Measurements from ENCODE around the gene KRT80.

Gene KRT80

DNA sequence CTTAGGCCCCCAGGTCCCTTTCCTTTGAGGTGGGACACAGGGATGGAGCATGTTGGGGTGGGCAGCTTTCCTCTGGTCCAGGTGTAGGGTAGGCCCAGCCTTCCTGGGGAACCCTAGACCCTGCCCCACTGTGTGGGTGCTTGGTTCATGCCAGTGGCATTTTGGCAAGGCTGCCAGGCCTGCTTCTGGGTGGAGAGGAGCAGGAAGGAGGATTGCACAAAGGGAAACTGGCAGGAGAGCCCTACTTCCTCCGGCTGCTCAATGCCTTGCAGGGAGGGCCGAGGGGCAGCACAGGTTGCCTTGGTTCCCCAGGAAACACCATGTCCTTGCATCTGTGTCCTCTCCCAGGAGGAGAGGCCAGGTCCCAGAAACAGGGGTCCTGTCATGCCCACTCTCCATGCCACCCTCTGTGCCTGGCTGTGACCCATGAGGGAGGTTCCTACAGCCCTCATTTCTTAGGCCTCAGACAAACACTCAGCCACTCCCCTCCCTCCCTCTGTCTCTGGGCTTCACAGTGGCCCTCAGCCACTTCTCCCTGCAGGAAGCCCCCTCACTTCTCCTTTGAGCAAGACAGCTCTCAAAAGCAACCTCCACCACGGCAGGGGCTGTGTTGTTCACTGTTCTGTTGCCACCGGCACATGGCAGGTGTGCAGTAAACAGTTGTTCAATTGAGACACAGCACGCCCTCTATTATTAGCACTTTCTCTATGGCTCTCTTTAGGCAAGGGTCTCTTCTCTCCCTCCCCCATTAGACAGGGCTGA, 6.8 kb upstream of the KRT80 start:
- no peak for DNase-seq (ENCODE audit: low read depth)

DNA sequence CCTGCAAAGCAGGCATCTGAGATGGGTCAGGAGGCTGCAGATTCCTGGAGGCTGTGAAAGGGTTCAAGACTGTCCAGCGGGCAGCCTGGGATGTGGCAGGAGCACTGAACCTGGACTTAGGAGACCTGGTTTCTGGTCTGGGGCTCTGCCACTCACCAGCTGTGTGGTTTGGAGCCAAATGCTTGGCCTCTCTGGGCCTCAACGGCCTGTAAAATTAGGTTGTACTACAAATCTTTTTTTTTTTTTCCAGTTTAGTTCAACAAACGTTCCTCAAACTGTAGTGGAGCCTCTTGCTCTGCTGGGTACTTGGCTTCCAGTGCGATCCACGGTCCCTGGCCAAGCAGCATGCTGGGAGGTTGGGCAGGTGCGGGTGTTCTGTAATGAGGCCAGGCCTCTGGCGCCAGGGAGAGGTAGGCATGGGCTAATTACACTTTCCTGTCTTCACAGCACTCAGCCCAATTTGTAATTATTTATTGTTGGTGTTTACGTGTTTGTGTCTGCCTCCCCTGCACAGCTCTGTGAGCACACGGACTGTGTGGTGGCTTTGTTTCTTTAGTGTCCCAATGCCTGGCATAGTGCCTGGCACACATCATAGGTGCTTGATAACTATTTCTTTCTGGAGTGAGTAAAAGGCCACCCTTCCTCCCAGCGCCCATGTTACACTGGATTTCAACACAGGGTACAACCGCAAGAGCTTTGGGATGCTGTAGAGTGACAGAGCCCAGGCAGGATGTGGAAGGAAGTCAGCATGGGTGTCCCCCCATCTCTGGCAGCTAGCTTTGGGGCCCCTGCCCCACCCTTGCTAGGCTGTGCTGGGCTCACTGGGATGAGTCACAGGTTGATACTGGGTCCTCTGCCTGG, 5.8 kb upstream of the KRT80 start:
- DNase-seq (ENCODE audit: low read depth) = no peak

DNA sequence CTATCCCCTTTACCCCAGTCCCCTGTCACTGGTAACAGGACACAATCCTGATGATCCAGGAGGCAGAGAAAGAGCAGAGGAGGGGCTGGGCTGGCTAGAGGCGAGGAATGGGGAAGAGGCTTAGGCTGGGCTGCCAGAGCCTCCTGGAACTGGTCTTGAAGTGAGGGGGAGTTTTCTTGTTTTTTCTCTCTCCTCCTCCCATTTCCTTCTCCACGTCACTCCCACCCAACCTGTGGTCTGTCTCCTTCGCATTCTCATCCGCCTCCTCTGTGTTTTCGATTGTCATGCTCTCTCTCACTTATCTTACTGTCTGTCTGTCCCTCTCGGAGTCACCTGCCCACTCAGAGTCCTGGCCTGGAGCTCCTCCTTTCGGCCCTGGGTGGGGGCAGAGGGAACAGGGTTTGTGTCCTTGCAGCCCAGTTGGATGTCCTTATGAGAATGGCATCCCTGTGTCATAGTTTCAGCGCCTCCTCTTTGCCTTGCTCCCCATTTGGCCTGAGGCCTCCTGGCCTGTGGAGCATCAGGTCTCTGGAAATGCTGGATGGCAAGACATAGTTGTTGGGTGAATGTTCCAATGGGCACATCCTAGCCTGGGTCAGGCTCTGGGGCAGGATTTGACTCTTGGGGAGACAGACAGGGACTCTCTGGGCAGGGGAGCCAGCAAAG, 3.4 kb upstream of the KRT80 start:
- DNase-seq (ENCODE audit: low read depth) = no peak

DNA sequence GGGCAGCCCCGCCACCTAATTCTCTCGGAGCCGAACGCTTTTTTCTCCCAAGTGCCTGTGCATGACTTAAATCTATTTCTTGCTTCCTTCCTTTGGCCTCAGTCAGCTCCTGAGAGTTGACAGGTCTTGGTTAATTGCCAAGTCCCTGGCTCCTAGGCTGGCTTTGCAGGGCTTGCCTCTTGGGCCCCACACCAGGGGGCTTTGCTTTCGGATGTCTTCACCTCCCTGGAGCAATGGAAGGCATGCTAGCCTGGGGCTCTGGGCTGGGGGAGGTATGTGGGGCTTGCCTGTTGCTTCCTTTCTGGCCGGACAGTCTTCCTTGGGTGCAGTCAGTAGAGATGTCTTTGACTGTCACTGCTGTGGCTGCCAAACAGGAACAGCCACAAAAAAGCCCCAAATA, 2.2 kb upstream of the KRT80 start:
- DNase-seq (ENCODE audit: low read depth) = no peak

DNA sequence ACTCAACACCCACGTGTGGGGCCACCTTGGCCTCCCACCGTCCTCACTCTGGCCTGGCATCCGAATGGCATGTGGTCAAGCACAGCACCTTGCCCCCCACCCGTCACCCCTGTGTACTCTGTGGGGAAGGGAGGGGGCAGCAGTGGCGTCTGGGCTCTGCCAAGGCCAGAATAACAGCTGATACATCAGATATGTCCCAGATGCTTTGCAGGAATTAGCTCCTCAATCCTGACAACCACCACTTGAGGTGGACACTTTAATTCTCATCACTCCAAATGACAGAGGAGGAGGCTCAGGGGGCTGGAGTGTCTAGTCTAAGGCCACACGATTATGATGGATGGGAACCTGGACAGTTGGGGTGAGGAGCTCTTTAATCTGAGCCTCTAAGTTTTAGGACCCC, 1.7 kb upstream of the KRT80 start:
- DNase-seq (ENCODE audit: low read depth) = no peak

DNA sequence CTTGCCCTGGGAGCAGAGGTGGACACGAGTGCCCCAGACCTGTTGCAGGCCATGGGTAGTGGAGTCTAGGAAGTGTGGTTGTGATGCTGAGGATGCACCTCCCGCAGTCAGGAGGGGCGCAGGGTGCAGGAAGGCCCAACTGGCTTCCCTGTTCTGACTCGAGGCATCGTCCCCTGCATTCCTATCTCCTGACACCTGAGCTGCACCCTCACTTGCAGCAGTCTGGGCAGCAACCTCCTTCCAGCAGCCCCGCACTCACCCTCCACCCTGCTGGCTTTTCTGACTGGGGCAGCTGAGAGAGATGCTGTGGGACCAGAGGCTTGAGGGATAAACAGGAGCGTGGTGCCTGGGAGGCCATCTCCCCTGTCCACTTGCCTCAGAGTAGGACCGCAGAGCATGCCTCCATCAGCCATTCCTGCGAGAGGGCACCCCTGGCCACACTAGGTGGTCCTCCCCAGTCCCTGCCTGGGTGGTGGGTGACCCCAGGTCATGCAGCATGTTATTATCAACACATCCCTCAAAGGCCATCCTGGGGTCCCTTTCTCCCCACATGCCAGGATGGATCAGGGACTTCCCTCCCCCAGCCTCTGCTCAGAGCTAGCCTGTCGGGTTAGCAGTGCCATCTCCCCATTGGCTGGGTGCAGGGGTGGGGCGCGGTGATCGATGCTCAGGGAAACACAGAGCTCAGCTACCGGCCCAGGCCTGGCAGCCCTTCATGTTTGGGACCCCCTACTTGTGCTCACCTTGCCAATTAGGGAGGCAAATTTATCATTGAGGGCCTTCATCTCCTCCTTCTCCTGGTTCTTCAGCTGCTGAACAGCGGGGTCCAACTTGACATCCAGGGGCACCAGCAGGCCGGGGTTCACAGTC, 719 bp downstream of the KRT80 start:
- DNase-seq (ENCODE audit: low read depth) = no peak

DNA sequence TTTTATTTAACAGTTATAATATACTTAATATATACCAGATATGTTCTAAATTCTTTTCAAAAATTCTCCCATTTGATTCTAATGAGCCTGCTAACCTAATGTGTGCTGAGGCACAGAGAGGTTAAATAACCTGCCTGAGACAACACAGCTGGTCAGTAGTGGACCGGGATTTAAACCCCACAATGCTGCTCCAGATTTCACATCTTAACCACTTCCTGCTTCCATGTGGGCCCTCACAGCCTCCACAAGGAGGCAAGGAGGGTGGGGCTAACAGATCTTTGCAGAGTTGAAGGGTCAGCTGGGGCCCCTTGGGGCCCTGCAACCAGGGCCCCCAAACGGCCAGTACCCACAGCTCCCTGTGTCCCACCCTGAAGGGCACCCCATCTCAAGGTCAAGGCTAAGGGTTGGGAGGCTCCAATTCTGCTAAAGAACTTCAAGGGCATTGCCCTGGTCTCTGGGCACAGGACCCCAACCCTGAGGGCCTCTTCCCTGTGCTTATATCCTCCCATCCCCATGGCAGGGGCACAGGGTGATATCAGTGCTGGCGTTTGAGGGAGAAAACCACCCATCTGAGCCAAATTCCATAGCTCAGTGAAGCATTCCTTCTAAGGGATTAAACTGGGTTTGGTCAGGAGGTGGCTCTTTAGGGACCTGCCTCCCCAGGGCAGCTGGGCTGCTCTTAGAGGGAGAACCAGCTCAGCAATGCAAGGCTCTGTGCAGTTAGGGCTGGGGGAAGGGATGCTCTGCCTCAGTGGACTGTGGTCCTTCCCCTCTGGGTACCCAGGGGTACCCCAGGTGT, 2.2 kb downstream of the KRT80 start:
- no peak for DNase-seq (ENCODE audit: low read depth)

DNA sequence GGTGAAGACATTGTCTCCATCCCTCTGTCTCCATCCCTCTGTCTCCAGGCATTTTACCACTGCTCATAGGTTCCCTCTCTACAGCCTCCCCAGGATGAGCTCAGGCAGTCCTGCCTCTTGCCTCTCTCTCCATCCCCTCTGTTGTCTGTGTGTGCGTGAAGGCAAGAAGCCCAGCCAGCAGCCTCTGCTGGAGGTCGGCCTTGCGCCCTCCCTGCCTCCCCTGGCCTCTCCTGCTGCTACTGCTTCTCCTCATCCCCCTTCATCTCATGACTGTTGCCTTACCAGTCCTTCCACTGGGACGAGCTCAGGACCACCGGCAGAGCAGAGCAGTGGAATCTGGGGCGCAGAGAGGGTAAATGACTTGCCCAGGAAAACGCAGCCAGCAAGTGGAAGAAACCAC, 3.2 kb downstream of the KRT80 start:
- DNase-seq (ENCODE audit: low read depth) = no peak

DNA sequence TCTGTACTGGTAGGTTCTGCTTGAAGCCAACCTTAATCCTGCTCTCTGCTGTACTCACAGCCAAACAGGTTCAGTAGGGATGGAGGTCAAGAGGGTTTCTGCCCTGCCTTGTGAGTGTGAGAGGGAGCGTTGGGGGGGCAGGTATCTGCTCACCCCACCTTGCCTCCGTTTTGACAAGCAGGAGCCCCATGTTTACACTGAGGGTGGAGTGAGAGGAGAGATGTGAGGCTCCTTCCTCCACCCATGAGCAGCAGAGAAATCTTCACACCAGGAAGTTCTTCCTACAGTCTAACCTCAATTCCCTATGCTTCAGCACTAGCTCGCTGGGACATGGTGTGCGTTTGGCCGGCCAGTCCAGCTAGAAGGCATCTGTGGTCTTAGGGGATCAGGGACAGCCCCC, 4.2 kb downstream of the KRT80 start:
- DNase-seq (ENCODE audit: low read depth) = no peak

DNA sequence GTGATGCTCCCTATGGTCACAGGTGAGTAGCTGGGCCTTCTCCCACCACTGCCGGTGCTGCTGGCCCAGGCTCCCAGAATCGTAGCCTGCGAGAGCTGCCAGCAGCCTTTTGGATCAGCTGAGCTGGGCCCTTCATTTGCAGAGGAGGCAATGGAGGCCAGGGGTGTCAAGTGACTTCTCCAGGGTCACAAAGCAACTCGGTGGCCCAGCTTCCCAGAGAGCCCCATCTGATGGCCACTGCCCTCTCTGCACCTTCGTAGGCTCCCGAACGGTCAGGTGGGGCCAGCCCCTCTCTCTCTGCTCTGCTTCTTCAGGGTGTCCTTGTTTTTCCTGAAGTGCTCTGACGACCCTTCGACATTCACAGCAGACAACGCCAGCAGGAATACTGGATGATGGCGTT, 4.6 kb downstream of the KRT80 start:
- no peak for DNase-seq (ENCODE audit: low read depth)

DNA sequence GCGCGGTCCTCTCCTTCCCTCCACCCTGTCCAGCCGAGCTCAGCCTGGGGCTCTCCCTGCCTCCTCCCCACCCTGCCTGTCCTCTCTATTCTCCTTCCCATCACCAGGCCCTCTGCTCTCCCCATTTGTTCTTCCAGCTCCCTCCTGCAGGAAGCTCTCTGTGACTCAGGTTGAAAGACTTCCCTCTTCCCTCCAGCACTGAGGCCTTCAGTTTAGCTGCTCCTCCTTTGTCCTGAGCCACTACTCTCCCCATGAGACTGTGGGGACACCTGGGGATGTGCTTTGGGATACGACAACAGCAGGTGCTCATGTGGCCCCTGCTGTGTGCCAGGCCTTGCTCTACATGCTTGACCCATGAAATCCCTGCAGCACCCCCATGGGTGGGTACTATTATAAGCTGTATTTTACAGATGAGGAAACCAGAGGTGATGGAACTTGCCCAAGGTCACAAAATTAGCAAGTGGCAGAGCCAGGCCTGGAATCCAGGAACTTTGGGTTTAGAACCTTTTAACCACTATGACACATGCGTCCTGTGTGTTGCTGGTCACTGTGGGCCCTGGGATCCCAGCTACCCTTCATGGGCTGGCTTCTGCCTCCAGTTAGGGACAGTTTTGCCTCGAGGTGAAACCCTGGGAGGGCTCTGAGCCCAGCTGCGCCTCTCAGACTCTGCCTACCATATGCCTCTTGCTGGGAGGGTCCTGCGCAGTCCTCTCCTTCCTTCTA, 5.5 kb downstream of the KRT80 start:
- DNase-seq (ENCODE audit: low read depth) = no peak

DNA sequence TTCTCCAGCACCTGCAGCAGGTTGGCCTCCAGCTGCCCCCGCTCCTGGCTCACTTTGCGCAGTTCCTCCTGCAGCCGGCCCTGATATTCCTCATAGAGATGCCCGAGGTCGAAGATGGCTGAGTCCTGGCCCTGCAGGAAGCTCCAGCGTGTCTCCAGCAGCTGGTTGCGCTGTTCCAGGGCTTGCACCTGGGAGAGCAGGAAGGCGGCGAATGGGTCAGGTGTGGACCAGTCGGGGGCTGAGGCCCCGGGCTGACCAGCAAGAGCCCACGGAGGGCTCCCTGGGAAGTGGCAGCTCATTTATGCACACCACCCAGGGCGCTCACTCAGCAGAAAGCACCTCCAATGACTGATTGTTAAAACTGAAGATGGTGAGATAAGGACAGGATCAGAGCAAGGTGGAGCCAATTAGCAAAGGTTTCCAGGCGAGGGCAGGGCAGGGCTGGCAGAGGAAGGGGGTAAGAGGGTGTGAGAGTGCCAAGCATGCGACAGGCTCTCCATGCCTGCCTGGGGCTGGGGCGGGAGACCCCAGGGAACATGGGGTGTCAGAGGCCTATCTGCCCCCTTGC, 6.3 kb downstream of the KRT80 start:
- no peak for DNase-seq (ENCODE audit: low read depth)

DNA sequence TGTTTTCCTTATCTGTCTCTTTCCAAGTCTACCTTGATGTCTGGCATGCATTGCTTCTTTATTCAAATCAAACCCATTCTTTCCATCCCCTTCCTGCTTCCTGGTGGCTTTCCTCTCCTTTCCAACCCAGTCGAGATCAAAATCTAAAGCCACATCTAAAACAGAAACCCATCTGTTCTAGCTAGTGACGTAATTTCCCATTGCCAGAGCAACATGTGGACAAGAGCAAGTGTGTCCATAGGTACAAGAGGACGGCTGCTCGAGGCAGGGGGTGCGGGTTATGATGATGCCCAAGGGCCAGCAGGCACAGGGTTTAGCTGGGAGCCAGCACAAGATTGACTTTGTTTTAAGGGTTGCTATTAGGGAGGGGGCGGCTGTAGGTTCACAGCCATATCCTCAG, 7.0 kb downstream of the KRT80 start:
- DNase-seq (ENCODE audit: low read depth) = no peak

DNA sequence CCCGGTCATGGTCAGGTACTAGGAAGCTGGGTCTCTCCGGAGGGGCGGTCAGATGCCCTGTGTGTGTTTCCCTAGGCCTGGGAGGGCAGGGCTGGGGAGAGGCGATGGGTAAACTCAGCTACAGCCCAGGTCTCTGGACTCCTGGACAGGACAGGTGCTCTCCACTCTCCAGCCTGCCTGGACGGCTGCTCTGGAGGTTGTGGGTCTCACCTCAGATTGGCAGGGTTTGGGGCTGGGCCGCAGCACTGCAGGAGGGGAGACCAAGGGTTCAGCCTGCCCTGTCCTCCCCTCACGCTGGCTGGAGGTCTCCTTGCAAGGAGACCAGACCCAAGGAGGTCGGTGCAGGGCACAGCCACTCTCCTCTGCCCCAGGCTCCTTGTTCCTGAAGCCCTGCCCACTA, 7.8 kb downstream of the KRT80 start:
- no peak for DNase-seq (ENCODE audit: low read depth)

DNA sequence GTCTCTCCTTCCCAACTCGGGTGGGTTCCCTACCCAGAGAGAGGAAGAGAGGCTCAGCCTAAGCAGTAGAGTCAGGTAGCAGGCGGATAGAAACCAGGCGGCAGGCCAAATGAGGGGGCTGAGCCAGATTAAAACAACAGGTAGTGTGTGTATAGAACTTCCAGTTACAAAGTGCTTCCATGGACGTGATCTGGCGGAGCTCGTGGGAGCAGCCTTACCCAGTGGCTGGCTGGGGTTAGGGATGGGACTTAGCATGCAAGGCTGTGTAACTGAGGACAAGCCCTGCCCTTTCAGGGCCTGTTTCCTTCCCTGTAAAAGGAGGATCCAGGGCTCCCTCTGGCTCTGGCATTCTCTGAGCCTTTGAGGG, 8.3 kb downstream of the KRT80 start:
- no peak for DNase-seq (ENCODE audit: low read depth)

DNA sequence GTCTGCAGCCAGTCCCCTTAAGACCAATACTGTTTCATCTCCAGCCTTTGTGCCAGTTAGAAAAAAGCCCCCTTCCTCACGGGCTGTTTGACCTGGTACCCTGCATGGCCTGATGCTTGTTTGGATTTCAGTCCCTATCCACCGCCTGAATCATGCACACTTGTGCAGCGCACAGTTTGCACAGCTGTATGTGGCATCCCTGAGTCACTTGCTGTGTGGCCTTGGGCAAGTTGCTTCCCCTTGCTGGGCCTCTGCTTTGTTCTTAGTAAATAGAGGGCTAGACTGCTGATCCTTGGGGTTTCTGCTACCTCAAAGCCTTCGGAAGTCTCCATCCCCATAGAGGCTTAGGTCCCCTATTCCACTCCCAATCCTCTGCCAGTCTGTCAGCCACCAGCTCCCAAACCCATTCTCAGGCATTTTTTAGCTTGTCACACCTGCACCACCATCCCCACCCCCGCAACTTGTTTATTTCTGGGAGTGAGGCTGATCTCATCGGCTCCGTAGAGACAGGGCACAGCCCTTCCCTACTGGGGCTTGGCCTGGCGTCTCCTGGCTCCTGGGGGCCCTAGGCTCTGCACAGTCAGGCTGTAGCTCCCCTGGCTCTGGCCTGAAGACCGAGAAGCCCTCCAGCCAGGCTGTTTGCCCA, 8.8 kb downstream of the KRT80 start:
- DNase-seq (ENCODE audit: low read depth) = no peak

DNA sequence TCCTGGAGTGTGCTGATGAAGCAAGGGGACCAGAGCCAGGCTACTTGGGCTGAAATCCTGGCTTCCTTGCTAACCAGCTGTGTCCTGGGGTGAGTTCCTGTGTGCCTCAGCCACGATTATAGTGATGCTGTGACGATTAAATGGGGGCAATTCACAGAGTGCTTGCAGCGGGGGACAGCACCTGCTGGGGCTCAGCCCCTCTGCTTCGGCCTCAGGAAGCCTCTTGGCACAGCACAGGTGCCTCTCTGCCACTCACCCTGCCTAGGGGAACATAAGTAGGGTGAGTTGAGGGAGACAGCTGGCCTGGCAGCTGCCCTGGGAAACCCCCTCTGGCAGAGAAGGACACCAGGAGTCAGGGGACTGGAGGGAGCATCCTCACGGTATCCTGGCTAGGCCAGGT, 9.4 kb downstream of the KRT80 start:
- DNase-seq (ENCODE audit: low read depth) = no peak

DNA sequence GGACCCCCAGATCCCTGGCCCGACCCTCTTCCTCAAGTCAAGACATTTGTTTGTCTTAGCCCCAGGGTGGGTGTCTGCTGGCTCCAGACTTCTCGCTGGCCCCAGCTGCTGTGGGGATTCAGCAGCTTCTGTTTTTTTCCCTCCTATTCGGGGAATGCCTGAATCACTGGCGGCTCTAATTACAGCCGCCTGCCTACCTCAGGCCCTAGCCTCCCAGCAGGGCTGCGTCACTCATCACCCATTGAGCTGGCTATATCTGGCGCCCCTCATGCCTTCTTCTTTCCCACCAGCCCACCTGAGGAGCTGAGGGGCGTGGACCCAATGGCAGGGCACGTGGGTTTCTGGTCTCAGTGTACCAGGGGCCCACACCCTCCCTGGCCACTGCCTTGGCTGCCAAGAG, 10.1 kb downstream of the KRT80 start:
- DNase-seq (ENCODE audit: low read depth) = no peak

DNA sequence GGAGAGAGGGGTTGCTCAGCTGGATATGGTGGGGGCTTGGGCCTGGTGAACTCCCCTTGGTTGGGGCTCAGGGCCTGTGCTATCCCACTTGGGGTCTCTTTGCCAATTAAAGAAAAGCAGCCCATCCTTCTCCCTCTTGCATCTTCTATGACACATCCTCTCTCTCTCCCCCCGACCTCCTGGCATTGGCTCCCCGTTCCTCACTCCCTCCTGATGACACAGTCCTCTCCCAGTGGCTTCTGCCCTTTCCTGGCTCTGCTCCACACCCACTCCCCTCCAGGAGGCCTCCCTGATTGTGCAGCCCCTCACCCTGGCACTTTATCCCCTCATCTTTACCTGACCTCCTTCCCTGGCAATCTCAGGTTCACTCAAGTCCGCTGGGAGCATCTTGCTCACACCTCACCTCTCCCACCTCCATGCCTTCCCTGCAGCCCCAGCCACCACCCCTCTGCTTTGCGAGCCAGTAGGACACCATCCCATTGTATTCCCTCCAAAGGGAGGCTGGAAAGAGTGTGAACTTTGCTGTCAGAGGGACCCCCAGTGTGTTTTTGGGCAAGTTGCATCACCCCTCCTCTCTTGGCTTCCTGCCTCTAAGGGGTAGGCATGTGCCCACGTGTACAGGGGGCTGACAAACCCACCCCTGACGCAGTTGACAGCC, 10.7 kb downstream of the KRT80 start:
- no peak for DNase-seq (ENCODE audit: low read depth)
